ENCODE data around the gene PGC.

Gene PGC

DNA sequence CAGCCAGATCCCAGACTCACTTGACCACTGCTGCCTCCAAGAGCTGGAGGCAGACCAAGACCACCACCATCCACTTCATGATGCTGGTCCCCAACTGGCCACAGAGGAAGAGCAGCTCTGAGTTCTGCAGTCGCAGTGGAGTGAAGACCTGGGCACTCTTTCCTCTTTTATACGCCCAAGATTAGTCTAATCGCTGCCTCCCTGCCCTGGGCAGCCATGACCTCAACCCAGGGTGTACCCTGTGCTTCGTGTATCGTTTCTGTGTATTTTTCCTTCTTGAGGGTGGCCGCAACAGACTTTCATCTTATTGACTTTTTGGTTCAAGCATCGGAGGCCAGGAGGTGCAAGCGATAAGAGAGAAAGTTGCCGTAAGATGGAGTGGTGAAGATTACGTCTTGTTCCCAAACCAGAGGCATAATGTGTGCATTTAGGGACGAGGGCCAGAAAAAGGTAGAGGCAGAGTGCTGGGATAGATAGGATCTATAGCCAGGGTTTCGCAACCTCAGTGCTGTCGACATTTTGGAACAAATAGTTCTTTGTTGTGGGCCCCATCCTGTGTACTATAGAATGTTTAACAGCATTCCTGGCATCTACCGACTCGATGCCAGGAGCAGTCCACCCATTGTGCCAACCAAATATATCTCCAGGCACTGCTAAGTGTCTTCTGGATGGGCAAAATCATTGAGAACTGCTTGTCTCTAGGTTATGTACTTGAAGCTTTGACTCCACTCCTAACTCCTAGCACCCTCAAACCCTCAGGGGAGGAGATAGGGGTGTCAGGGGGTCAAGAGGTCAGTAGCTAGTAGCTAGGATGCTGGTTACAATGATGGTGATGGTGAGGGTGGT is at the start of gene PGC:
TSS of gene PGC (minus strand) at position 142 of the 846 bp plus-strand sequence. CDS start at position 79, 63 bp downstream.
- DNase-seq (ENCODE audit: low spot score) = no peak
- no peak for TF ChIP-seq CTCF (IDR thresholded peaks at IDR 0.05; ENCODE audit: extremely low read depth, missing control alignments)

- DNase-seq (ENCODE audit: low spot score) = no peak
- no peak for TF ChIP-seq CTCF (IDR thresholded peaks at IDR 0.05; ENCODE audit: extremely low read depth, missing control alignments)
Measured at GRCh38 chr6:41796474-41796873, 49.3 kb upstream of the PGC start.

DNA sequence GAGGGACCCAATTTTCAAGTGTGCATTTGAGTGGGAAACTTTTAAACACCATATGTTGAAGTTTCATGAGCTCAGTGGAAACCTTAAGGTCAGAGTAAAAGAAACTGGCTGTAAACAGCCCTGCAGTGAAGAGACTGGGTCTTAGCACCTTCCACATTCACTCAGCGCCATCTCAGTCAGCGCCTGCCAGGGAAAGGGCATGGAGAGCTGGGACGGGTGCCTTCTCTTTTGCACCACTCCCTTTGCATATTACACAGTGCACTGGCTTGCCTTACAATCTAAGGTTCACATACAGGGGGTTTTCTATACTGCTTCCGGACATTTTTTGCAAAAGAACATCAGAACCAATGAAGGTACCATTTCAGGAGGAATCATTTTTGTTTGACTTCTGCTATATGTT is 44.8 kb upstream of the PGC start:
- DNase-seq (ENCODE audit: low spot score) = no peak

GRCh38 chr6:41791305-41791704 is 44.1 kb upstream of the PGC start:
- no peak for DNase-seq (ENCODE audit: low spot score)
- TF ChIP-seq CTCF (IDR thresholded peaks at IDR 0.05; ENCODE audit: extremely low read depth, missing control alignments) = no peak

More for the DNA sequence above, 44.8 kb upstream of the PGC start:
- no peak for TF ChIP-seq CTCF (IDR thresholded peaks at IDR 0.05; ENCODE audit: extremely low read depth, missing control alignments)

- DNase-seq (ENCODE audit: low spot score) = no peak
- TF ChIP-seq CTCF (IDR thresholded peaks at IDR 0.05; ENCODE audit: extremely low read depth, missing control alignments) = no peak
Measured at GRCh38 chr6:41790045-41790444, 42.8 kb upstream of the PGC start.

DNA sequence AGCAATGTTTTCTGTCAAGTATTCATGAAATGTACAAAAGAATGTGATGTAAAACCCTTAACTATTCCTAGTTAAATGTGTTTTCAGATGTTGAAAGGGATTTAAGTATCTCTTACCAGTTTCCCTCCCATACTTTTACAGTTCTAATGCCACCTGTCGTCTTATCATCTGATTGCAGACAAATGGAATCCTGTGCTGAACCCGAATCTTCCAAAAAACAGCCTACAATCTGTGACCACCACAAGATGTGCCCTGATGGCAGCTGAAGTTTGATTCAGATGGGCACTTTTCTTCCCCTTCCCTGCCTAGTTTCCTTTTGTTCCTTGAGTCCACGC is 42.2 kb upstream of the PGC start:
- TF ChIP-seq CTCF (IDR thresholded peaks at IDR 0.05; ENCODE audit: extremely low read depth, missing control alignments) = no peak
- no peak for DNase-seq (ENCODE audit: low spot score)

GRCh38 chr6:41787219-41787917 is 40.2 kb upstream of the PGC start, which contains the start of gene TOMM6:
Gene TOMM6, plus strand, starts transcription at chr6:41787694. Its CDS starts 4 bp downstream, at chr6:41787698.
- DNase-seq (ENCODE audit: low spot score) = peak; percentile 94
- peak; percentile 87 for TF ChIP-seq CTCF (IDR thresholded peaks at IDR 0.05; ENCODE audit: extremely low read depth, missing control alignments)

Measured in GM20000 (cell line).